Activated B cell treated with CpG ODN at 0.5 μM for 24 hours (primary cell): ENCODE results near the gene EMD. TPM values are rescaled to one million over a fixed set of nuclear protein-coding genes. Genes with fewer than 3 reads are reported as not detected.
A peak's percentile ranks its signal among the peaks of the same experiment; 100 is the strongest.

ENCODE experiments used
- ATAC-seq: fragments of 200-7000 bp; cut with Tn5 transposase; one replicate; pipeline ENCODE4 v1.10.0; 2021; ENCODE audit warnings: low read depth, mild to moderate bottlenecking, moderate library complexity
- CTCF ChIA-PET: fragments of 350-600 bp; sonication (Branson Sonifier 250); formaldehyde crosslinking; loops from one replicate; lab custom pipeline; 2021; ENCODE audit warnings: antibody characterized with exemption; lab: Charles Lee
- POLR2A ChIA-PET: fragments of 350-600 bp; sonication (Branson Sonifier 250); formaldehyde crosslinking; loops from one replicate; lab custom pipeline; 2021; ENCODE audit warnings: antibody characterized with exemption; lab: Charles Lee
- DNase-seq: peaks from one replicate; pipeline ENCODE4 v3.0.0; 2022
- H3K27ac Mint-ChIP-seq: one replicate; pipeline ENCODE4 v1.8.0; 2020; ENCODE audit warnings: mixed read lengths
- H3K27me3 Mint-ChIP-seq: one replicate; pipeline ENCODE4 v1.8.0; 2021; ENCODE audit warnings: mixed read lengths
- H3K36me3 Mint-ChIP-seq: one replicate; pipeline ENCODE4 v1.8.0; 2021; ENCODE audit warnings: low read depth, mixed read lengths
- H3K4me1 Mint-ChIP-seq: one replicate; pipeline ENCODE4 v1.8.0; 2021; ENCODE audit warnings: mixed read lengths
- H3K4me3 Mint-ChIP-seq: one replicate; pipeline ENCODE4 v1.8.0; 2020; ENCODE audit warnings: mild to moderate bottlenecking, mixed read lengths
- H3K9me3 Mint-ChIP-seq: one replicate; pipeline ENCODE4 v1.8.0; 2020; ENCODE audit warnings: mixed read lengths
- intact Hi-C: fragments of 100-400 bp; cut with micrococcal nuclease; formaldehyde crosslinking; loops from one replicate; pipeline ENCODE4 v1.15.1; 2024
- total RNA-seq: library from RNA; stranded (reverse); gene quantifications from 2 replicates; pipeline ENCODE4 v1.2.3, GENCODE V29; 2022
- TF ChIP-seq, protein P1 (sequence below): fragments of 200-600 bp; IDR thresholded peaks from one replicate; pipeline ENCODE4 v1.8.0; 2022; ENCODE audit warnings: antibody characterized with exemption, mild to moderate bottlenecking

Gene EMD
- total RNA-seq, 1 donor from 2014 or later = 70.2 TPM

DNA sequence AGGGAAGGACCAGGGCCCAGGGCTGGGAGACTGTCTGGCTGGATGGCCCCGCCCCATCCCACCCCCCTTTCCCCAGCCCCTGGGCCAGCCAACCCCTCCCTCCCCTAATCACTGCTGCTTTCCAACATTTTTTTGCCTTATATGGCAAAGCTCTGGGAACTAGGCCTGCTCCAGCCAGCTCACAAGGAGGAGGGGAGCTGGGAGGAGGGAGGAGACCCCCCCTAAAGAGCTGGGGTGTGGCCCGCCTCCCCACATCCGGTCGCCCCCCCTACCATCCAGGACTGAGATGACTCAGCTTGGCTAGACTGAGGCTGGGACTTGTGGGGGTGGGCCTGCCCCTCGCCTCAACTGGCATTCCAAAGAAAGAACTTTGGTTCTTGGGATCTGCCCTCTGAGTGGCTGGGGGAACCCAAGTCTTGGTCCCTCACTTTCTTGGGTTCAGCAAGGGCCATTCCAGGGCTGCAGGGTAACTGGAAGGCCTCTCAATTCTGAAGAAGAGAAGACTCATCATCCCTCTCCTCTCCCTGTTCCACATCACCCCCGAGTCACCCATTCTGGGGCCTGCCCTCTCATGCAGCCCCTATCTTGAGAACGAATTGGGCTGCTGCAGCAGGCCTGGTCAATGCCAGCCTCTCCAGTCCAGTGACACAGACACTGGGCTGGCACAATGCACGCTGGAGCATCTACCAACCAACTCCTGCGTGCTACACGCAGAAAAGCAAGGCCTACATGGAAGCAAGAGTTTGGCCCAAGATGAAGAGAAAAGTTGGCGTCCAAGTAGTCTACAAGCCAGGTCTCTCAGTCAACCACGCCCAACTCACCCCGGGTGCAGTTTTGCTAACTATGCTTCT is 9.4 kb upstream of the EMD start:
- H3K36me3 Mint-ChIP-seq = peaks cover 19% of the 10 kb centered on the region
- no peaks in the 10 kb centered on the region for H3K9me3 Mint-ChIP-seq
- peak overlapping the region; percentile 88 for H3K27ac Mint-ChIP-seq
- DNase-seq = peak; percentile 38
- H3K27me3 Mint-ChIP-seq = no peaks in the 10 kb centered on the region
- CTCF ChIA-PET = no interaction called here
- peaks cover 30% of the 10 kb centered on the region for H3K4me1 Mint-ChIP-seq
- POLR2A ChIA-PET = interaction anchor here (0.7 to 5.2 kb wide), 9 partner anchors 9 to 444 kb away, joined by 3 to 65 read pairs (median 4); partner anchors contain the start of genes EMD and RPL10
- intact Hi-C loops = loop anchor here (1.0 to 10.0 kb wide), 6 partner anchors 42 to 645 kb away; partner anchors contain the start of genes ABCD1, ATP6AP1, BCAP31 and FAM3A
- TF ChIP-seq, protein P1, sequence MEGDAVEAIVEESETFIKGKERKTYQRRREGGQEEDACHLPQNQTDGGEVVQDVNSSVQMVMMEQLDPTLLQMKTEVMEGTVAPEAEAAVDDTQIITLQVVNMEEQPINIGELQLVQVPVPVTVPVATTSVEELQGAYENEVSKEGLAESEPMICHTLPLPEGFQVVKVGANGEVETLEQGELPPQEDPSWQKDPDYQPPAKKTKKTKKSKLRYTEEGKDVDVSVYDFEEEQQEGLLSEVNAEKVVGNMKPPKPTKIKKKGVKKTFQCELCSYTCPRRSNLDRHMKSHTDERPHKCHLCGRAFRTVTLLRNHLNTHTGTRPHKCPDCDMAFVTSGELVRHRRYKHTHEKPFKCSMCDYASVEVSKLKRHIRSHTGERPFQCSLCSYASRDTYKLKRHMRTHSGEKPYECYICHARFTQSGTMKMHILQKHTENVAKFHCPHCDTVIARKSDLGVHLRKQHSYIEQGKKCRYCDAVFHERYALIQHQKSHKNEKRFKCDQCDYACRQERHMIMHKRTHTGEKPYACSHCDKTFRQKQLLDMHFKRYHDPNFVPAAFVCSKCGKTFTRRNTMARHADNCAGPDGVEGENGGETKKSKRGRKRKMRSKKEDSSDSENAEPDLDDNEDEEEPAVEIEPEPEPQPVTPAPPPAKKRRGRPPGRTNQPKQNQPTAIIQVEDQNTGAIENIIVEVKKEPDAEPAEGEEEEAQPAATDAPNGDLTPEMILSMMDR = no peak
- ATAC-seq = peak; percentile 3
- peak overlapping the region; percentile 88 for H3K4me3 Mint-ChIP-seq

DNA sequence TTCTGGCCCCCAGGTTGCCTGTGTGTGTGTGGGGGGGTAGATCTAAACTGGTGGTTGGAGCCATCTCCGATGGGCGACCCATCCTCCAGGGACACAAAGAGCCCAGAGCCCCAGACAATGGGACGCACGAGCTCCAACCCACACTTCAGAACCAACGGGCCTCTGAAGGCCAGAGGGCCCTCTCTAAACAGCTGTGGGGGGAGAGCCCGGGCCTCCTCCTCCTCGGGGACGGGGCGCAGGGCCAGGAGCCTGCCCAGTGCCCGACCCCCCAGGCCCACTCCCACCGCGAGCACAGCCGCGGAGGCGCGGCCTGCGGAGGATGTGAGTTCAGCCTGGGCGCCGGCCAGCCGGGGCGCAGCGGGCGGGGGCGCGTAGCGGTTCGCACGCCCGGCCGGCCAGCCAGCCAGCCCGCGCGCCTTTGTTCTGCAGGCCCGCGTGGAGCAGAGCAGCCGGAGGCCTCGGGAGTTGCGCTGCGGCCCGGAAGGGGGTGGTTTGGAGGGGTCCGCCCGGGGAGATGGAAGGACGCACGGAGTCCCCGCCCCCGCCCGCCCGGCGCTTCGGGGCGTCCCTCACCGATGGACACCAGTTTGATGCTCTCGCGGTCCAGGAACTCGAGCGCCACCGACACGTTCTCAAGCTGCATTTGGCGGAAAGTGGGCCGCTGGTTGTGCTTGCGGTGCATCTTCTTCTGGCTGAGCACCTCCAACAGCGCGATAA is 8.6 kb upstream of the EMD start:
- ATAC-seq = no peak
- TF ChIP-seq, protein P1 = no peak
- peak; percentile 27 for DNase-seq
- ChIA-PET CTCF (no interaction called here), POLR2A (interaction anchor here (0.8 to 5.2 kb wide), 19 partner anchors 9 to 444 kb away, joined by 3 to 65 read pairs (median 5); partner anchors contain the start of genes EMD, IKBKG, RPL10 and SLC10A3)
- intact Hi-C loops = loop anchor here (1.0 to 10.0 kb wide), 8 partner anchors 9 to 646 kb away; partner anchors contain the start of genes ABCD1, ATP6AP1, BCAP31 and EMD
- Mint-ChIP-seq H3K4me3 (peak overlapping the region; percentile 88), H3K27ac (peak overlapping the region; percentile 88), H3K36me3 (peaks cover 13% of the 10 kb centered on the region), H3K4me1 (peaks cover 34% of the 10 kb centered on the region), H3K27me3 (no peaks in the 10 kb centered on the region), H3K9me3 (no peaks in the 10 kb centered on the region)

DNA sequence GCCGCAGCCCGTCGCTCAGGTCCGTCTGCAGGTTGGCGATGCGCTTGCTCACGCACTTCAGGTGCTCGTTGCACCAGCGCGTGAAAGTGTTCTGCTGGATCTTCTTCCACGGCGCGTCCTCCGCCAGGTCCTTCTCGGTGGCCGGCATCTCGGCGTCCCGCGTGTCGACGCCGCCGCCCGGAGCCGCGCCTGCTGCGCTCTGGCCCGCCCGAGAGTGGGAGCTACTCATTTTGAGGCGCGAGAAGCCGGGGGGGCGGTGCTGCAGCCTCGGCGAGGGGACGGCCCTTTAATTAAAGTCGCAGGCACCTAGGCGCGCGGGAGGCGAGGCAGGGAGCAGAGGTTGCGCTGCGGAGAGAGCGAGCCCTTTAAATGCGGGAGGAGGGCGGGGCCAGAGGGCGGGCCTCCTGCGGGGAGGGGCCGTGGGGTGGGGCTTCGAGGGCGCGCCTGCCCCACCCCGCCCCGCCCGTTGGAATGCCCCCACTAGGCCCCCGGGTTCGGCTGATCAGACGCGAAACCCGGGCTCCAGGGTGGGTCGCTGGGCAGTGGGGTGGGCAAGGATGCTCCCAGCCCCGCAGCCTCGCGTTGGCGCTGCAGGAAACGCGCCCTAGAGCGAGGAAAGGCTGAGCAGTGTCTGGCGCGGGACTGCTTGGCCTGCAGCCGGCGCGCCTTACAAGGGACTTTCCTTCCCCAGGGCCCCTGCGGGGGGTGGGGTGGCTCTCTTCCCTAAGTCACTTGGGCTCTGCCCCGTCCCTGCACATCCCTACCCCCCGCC is 7.9 kb upstream of the EMD start:
- peak overlapping the region; percentile 84 for H3K4me3 Mint-ChIP-seq
- H3K9me3 Mint-ChIP-seq = no peaks in the 10 kb centered on the region
- ATAC-seq = peak; percentile 64
- H3K27ac Mint-ChIP-seq = peak overlapping the region; percentile 69
- intact Hi-C loops = loop anchor here (1.0 to 10.0 kb wide), 8 partner anchors 8 to 646 kb away; partner anchors contain the start of genes ABCD1, ATP6AP1, BCAP31 and EMD
- TF ChIP-seq, protein P1 = no peak
- ChIA-PET POLR2A (interaction anchor here (0.5 to 5.2 kb wide), 23 partner anchors 8 to 444 kb away, joined by 3 to 65 read pairs (median 4); partner anchors contain the start of genes EMD, IKBKG, RPL10 and SLC10A3), CTCF (no interaction called here)
- H3K36me3 Mint-ChIP-seq = peaks cover 11% of the 10 kb centered on the region
- H3K4me1 Mint-ChIP-seq = peaks cover 34% of the 10 kb centered on the region
- DNase-seq = peak; percentile 76
- H3K27me3 Mint-ChIP-seq = no peaks in the 10 kb centered on the region

DNA sequence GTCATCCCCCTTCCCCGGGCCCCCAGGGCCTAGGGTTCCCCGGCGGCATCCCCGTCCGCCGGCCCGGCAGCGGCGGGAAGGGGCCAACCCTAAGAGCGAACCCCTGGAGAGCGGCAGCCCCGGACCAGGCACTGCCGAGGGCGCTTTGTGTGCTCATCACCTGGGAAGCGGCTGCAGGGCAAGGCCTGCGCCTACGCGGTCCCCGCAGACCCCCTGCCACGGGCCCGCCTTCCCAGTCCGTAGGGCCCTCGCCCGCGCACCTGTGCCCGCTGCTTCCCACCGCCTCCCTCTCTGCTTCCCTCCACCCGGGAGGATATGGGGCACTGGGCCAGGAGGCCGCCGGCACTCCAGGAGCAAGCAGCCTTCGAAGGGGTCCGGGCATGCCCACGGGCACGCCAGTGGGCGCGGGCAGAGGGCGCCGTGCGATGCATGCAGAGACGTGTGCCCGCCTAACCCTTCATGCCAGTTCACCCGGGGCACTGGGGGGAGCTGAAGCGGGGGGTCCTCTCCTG is 7.2 kb upstream of the EMD start:
- Mint-ChIP-seq H3K36me3 (peaks cover 9% of the 10 kb centered on the region), H3K9me3 (no peaks in the 10 kb centered on the region), H3K27me3 (no peaks in the 10 kb centered on the region), H3K27ac (no peak overlapping the region), H3K4me1 (peaks cover 34% of the 10 kb centered on the region), H3K4me3 (peak overlapping the region; percentile 66)
- TF ChIP-seq, protein P1 = no peak
- DNase-seq (no peak), ATAC-seq (no peak)
- POLR2A ChIA-PET = interaction anchor here (2.1 kb wide), 1 partner anchor 25 kb away, joined by 6 read pairs; no protein-coding TSS in a partner anchor
- CTCF ChIA-PET = no interaction called here
- intact Hi-C loops = loop anchor here (1.0 to 10.0 kb wide), 8 partner anchors 7 to 647 kb away; partner anchors contain the start of genes ABCD1, ATP6AP1, BCAP31 and EMD
